Lung (tissue), 12 donors: ENCODE measurements around the gene UNC13B. TPM values are rescaled to one million over a fixed set of nuclear protein-coding genes. Genes with fewer than 3 reads are reported as not detected.
"Not testable (repeated sequence)": the region's sequence is repeated elsewhere in the genome, so short reads cannot be mapped to it uniquely, and the experiment has no call there.

Experiments used
- ATAC-seq: fragments of 200-7000 bp; cut with Tn5 transposase; one replicate; pipeline ENCODE4 v1.9.1; 2020; ENCODE audit warnings: moderate number of reproducible peaks; ENCODE audit not compliant: insufficient read depth, low FRiP score
- DNase-seq, 3 donors: peaks; one replicate each; pipeline ENCODE4 v3.0.0-alpha.2; 2013 to 2017
- H3K27ac ChIP-seq, 2 donors: one replicate each; pipeline ENCODE4 v1.5.1; 2013; ENCODE audit warnings: mild to moderate bottlenecking in 2 of 2, moderate library complexity in 2 of 2, control low read depth in 1 of 2, inconsistent platforms in 1 of 2, low read depth in 1 of 2, low read length in 1 of 2
- H3K27me3 ChIP-seq, 3 donors: one replicate each; pipeline ENCODE4 v1.5.1; 2013; ENCODE audit warnings: low read length in 2 of 3; ENCODE audit not compliant: control insufficient read depth in 3 of 3, insufficient read depth in 3 of 3
- H3K36me3 ChIP-seq, 4 donors: one replicate each; pipeline ENCODE4 v1.5.1; 2013; ENCODE audit warnings: low read length in 4 of 4, mild to moderate bottlenecking in 1 of 4, moderate library complexity in 1 of 4; ENCODE audit not compliant: control insufficient read depth in 4 of 4, insufficient read depth in 4 of 4
- H3K4me1 ChIP-seq, 5 donors: one replicate each; pipeline ENCODE4 v1.5.1; 2013; ENCODE audit warnings: low read length in 5 of 5, mild to moderate bottlenecking in 2 of 5, moderate library complexity in 1 of 5; ENCODE audit not compliant: control insufficient read depth in 5 of 5, insufficient read depth in 5 of 5
- H3K4me3 ChIP-seq: one replicate; pipeline ENCODE4 v1.5.1; 2013; ENCODE audit warnings: mild to moderate bottlenecking, control low read depth, moderate library complexity
- H3K9ac ChIP-seq, 2 donors: one replicate each; pipeline ENCODE4 v1.5.1; 2013; ENCODE audit warnings: low read length in 2 of 2, control low read depth in 1 of 2; ENCODE audit not compliant: insufficient read depth in 1 of 2
- H3K9me3 ChIP-seq, 4 donors: one replicate each; pipeline ENCODE4 v1.5.1; 2013; ENCODE audit warnings: low read length in 3 of 4, mild to moderate bottlenecking in 1 of 4, moderate library complexity in 1 of 4; ENCODE audit not compliant: control insufficient read depth in 4 of 4, insufficient read depth in 3 of 4
- WGBS, 2 donors: extraction: QIAGEN DNeasy Blood & Tissue Kit; methylation state at CpG; one replicate each; pipeline ENCODE4 v1.1.7; 2013; 5-methylcytosine and 5-hydroxymethylcytosine counted together
- polyA plus RNA-seq, 2 donors: library from polyadenylated mRNA; stranded (reverse); fragments of 200-250 nt; gene quantifications; one replicate each; pipeline ENCODE4 v1.2.1, GENCODE V29; 2013
- total RNA-seq, 2 donors: library from RNA; depleted of rRNA in 1 of 2; stranded (reverse); fragments of >200 nt in 1 of 2; gene quantifications; one replicate each; pipeline ENCODE4 v1.2.1, GENCODE V29; 2014 to 2021
- TF ChIP-seq, protein P1 (sequence below): IDR thresholded peaks from 2 replicates; pipeline ENCODE4 v1.5.1; 2012; ENCODE audit warnings: mild to moderate bottlenecking; ENCODE audit errors: control extremely low read depth, extremely low read depth
- donor health status: control.
- donor health status: control.
- donor health status: Bipolar disorder and iron deficiency.
- donor health status: healthy.
- donor health status: DM: yes; HTN: yes; CAD: no.

Gene UNC13B
- total and polyA plus RNA-seq, 4 donors = 25.8 to 102 (median 64.4) TPM

DNA sequence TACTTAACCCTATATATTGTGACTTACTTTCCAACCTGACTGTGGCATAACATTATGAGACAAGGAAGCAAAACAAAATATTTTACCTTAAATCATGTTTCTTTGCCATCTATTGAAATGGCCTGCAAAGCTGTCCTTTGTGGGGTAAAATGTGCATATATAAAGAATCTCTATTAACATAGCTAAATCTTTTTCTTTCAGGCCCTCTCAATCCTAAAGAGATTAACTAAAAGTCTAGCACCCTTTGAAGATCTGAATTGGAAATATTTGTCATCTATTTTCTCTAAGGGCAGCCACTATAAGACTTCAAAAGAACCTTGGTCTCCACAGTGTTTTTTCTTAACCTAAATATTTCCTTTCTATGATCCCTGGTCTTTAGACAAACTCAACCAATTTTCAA, 5.0 kb upstream of the UNC13B start:
- Histone ChIP-seq H3K4me3 (no peak overlapping the region), H3K36me3 (no peaks in the 10 kb centered on the region), H3K27me3 (no peaks in the 10 kb centered on the region), H3K9me3 (peaks cover 0 to 4% (median 0%) of the 10 kb centered on the region in 4 donors), H3K4me1 (peaks cover 0 to 3% (median 0%) of the 10 kb centered on the region in 5 donors), H3K9ac (no peak overlapping the region), H3K27ac (no peak overlapping the region)
- DNase-seq = no peak
- TF ChIP-seq, protein P1, sequence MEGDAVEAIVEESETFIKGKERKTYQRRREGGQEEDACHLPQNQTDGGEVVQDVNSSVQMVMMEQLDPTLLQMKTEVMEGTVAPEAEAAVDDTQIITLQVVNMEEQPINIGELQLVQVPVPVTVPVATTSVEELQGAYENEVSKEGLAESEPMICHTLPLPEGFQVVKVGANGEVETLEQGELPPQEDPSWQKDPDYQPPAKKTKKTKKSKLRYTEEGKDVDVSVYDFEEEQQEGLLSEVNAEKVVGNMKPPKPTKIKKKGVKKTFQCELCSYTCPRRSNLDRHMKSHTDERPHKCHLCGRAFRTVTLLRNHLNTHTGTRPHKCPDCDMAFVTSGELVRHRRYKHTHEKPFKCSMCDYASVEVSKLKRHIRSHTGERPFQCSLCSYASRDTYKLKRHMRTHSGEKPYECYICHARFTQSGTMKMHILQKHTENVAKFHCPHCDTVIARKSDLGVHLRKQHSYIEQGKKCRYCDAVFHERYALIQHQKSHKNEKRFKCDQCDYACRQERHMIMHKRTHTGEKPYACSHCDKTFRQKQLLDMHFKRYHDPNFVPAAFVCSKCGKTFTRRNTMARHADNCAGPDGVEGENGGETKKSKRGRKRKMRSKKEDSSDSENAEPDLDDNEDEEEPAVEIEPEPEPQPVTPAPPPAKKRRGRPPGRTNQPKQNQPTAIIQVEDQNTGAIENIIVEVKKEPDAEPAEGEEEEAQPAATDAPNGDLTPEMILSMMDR = no peak
- ATAC-seq = no peak

DNA sequence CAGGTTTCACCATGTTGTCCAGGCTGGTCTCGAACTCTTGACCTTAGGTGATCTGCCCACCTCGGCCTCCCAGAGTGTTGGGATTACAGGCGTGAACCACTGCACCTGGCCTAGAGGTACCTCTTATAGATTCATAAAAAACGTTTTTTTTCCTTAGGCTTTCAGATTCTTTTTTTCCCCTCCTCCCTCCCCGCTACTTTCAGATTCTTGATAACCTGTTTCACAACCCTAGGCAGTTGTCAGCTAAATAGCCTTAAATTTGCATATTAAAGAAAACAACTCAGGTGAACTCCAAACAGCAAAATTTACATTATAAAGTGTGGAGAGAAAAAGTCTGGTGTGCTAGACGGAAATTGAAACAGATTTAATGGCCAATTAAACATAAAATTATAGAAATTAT, 4.0 kb upstream of the UNC13B start:
- 68 to 76% methylated on average over 6 of the region's 6 CpGs for WGBS, 2 donors
- H3K4me1 ChIP-seq, H3K9ac ChIP-seq, H3K4me3 ChIP-seq, H3K36me3 ChIP-seq, ATAC-seq, DNase-seq, H3K27ac ChIP-seq, H3K9me3 ChIP-seq, H3K27me3 ChIP-seq: not testable (repeated sequence)

DNA sequence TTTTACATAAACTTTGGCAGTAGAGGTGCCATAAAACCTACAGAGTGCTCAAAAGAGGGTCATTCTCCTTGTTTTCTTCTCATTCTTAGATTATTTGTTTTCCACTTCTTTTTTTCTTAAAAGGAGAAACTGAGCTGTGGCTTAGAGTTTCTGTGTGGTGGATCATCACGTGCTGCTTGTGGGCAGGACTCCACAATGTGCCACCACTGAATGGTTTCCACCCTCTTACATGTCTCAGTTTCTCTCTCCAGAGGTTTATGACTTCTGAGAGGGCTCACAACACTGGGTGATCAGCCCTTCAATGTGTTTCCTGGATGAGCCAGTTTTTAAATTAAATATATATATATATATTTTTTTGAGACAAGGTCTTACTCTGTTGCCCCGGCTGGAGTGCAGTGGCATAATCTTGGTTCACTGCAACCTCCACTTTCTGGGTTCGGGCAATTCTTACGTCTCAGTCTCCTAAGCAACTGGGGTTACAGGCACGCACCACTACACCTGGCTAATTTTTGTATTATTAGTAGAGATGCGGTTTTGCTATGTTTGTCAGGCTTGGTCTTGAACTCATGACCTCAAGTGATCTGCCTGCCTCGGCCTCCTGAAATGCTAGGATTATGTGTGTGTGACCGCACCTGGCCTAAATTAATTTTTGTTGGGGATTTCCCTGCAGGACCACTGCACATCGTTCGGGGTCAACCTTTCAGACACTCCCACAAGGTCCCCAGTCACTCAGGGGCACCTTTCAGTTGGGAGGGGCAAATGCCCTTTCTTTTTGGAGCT, 3.1 kb upstream of the UNC13B start:
- Histone ChIP-seq H3K27me3 (no peaks in the 10 kb centered on the region), H3K4me3 (no peak overlapping the region), H3K27ac (no peak overlapping the region), H3K9me3 (peaks cover 0 to 4% (median 0%) of the 10 kb centered on the region in 4 donors), H3K36me3 (no peaks in the 10 kb centered on the region), H3K4me1 (peaks cover 0 to 8% (median 3%) of the 10 kb centered on the region in 5 donors), H3K9ac (no peak overlapping the region)
- TF ChIP-seq, protein P1 = no peak
- no peak for DNase-seq
- WGBS, 2 donors = 88 to 92% methylated on average over 10 of the region's 10 CpGs
- no peak for ATAC-seq

DNA sequence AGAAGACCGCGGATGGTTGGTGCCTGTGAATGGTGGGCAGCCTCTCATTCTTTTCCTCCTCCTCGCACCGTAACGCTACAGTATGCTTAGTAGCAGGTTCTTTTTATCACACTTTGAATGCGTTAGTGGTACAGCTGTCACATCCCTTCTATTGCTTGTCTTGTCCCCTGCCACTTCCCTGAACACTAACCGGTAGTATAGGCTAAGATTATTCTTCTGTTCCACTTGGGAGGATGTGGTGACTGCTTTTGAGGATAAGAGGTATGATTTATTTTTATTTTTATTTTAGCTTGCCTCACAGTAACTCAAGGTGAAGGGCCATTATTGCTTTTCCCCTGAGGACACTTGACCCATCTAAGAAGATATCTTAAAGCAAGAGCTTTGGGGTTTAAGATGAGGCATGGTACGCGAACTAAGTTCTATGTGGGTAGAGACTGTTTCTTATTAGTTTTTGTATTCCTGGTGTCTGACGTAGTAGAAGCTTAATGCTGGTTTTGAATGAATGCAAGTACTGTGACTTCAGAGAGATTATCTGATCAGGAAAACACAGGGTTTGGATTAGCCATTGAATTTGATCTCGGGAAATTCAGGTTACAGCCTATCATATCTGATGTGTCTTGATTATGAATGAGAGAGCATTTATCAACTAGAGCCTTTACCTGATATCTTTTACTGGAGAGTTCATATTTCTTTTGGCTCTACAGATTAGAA, 951 bp downstream of the UNC13B start:
- Histone ChIP-seq H3K27me3 (no peaks in the 10 kb centered on the region), H3K4me1 (peaks cover 1 to 11% (median 3%) of the 10 kb centered on the region in 5 donors), H3K4me3 (peak overlapping the region; percentile 91), H3K9me3 (no peaks in the 10 kb centered on the region), H3K27ac (peak overlapping the region; percentile 90 to 98), H3K9ac (peak overlapping the region; percentile 65 to 66), H3K36me3 (no peaks in the 10 kb centered on the region)
- DNase-seq (peak in 2 of 3 donors; percentile 15 to 20), ATAC-seq (no peak)
- WGBS, 2 donors = 16 to 31% methylated on average over 11 of the region's 11 CpGs
- TF ChIP-seq, protein P1 = no peak
